Keratinocyte (primary cell): ENCODE measurements around the gene VAMP2. TPM values are rescaled to one million over a fixed set of nuclear protein-coding genes. Genes with fewer than 3 reads are reported as not detected.

Source experiments
- DNase-seq: peaks from one replicate; pipeline ENCODE4 v3.0.0-alpha.2; 2011; ENCODE audit warnings: low read depth, missing footprints, low spot score
- FAIRE-seq: peaks from 2 replicates; lab custom pipeline; 2011; peaks lifted over from hg19 to GRCh38; lab: Jason Lieb, UNC
- H2AFZ ChIP-seq: 2 replicates; pipeline ENCODE4 v1.6.0; 2012; ENCODE audit warnings: low read length, control low read depth, inconsistent platforms; ENCODE audit not compliant: control insufficient read depth
- H3K27ac ChIP-seq: 2 replicates; pipeline ENCODE4 v1.5.1; 2011; ENCODE audit warnings: low read length; ENCODE audit not compliant: control insufficient read depth, insufficient read depth
- H3K27me3 ChIP-seq: 3 replicates; pipeline ENCODE4 v1.6.0; 2011; ENCODE audit warnings: low read length; ENCODE audit not compliant: control insufficient read depth, insufficient read depth; ENCODE audit errors: extremely low read depth
- H3K36me3 ChIP-seq, 2 experiments: 2 replicates in 1 of 2; 3 replicates in 1 of 2; pipeline ENCODE4 v1.5.1; 2011; ENCODE audit warnings: low read length in 2 of 2, mild to moderate bottlenecking in 1 of 2; ENCODE audit not compliant: control insufficient read depth in 2 of 2, insufficient read depth in 2 of 2; ENCODE audit errors: extremely low read depth in 1 of 2
- H3K4me1 ChIP-seq: 3 replicates; pipeline ENCODE4 v1.5.1; 2011; ENCODE audit warnings: low read length; ENCODE audit not compliant: control insufficient read depth, insufficient read depth; ENCODE audit errors: extremely low read depth
- H3K4me2 ChIP-seq: 3 replicates; pipeline ENCODE4 v1.6.0; 2011; ENCODE audit warnings: low read depth, low read length; ENCODE audit not compliant: control insufficient read depth, insufficient read depth; ENCODE audit errors: extremely low read depth
- H3K4me3 ChIP-seq, 3 experiments: fragments of 200-600 bp in 1 of 3; sonication (generic) in 1 of 3; 2 replicates in 2 of 3; 3 replicates in 1 of 3; pipeline ENCODE4 v1.5.1; 2011 to 2016; ENCODE audit warnings: low read length in 3 of 3, mild to moderate bottlenecking in 3 of 3, control low read depth in 2 of 3, inconsistent platforms in 1 of 3, low read depth in 1 of 3, mixed read lengths in 1 of 3, mixed run types in 1 of 3, moderate library complexity in 1 of 3; ENCODE audit not compliant: control insufficient read depth in 2 of 3, insufficient read depth in 2 of 3; ENCODE audit errors: extremely low read depth in 1 of 3
- H3K79me2 ChIP-seq: 2 replicates; pipeline ENCODE4 v1.6.0; 2012; ENCODE audit warnings: low read length; ENCODE audit not compliant: control insufficient read depth, insufficient read depth
- H3K9ac ChIP-seq: 3 replicates; pipeline ENCODE4 v1.6.0; 2011; ENCODE audit warnings: low read length; ENCODE audit not compliant: control insufficient read depth, insufficient read depth; ENCODE audit errors: extremely low read depth
- H3K9me1 ChIP-seq: 3 replicates; pipeline ENCODE4 v1.6.0; 2011; ENCODE audit warnings: low read length; ENCODE audit not compliant: control insufficient read depth, insufficient read depth; ENCODE audit errors: extremely low read depth
- H3K9me3 ChIP-seq: 2 replicates; pipeline ENCODE4 v1.5.1; 2012; ENCODE audit warnings: low read depth, low read length; ENCODE audit not compliant: control insufficient read depth
- H4K20me1 ChIP-seq: 3 replicates; pipeline ENCODE4 v1.6.0; 2011; ENCODE audit warnings: low read length; ENCODE audit not compliant: control insufficient read depth, insufficient read depth; ENCODE audit errors: extremely low read depth
- CTCF ChIP-seq, 3 experiments: IDR thresholded peaks in 1 of 3; conservative IDR thresholded peaks in 1 of 3; optimal IDR thresholded peaks in 1 of 3; 2 replicates in 2 of 3; 3 replicates in 1 of 3; pipeline versions ENCODE3 to v1.5.1; 2011; ENCODE audit warnings: low read length in 3 of 3, mild to moderate bottlenecking in 3 of 3, moderate library complexity in 2 of 3, control low read depth in 1 of 3, inconsistent platforms in 1 of 3; ENCODE audit not compliant: insufficient read depth in 2 of 3; ENCODE audit errors: extremely low read depth in 1 of 3
- EZH2 ChIP-seq: IDR thresholded peaks from one replicate; pipeline ENCODE4 v1.6.1; 2012; ENCODE audit warnings: inconsistent platforms, mild to moderate bottlenecking, low read length, moderate library complexity
- dilution Hi-C: fragments of 300-500 bp; cut with MboI; formaldehyde crosslinking; loops from one replicate; pipeline ENCODE4 v1.7.0; 2020; ENCODE audit warnings: low sequenced_read_pairs; ENCODE audit not compliant: extremely low pct_ligation_motif_present
- polyA plus RNA-seq, 5 experiments: library from polyadenylated mRNA; depleted of rRNA in 3 of 5; stranded (reverse) in 3 of 5; stranded (forward) in 1 of 5; unstranded in 1 of 5; fragments of >200 nt; gene quantifications; 1 replicate in 1 of 5; 2 replicates in 3 of 5; 3 replicates in 1 of 5; pipeline versions ENCODE4 v1.2.1 to v1.2.3, GENCODE V29; 2011 to 2012; ENCODE audit warnings: missing spikeins in 2 of 5, low read depth in 1 of 5, low replicate concordance in 1 of 5

The VAMP2 gene
- polyA plus RNA-seq, 1 donor (not counting 4 experiments of a cell fraction or from before 2014, with no cell fraction given), result 9.8 TPM

GRCh38 chr17:8120520-8121406 is 42.0 kb downstream of the VAMP2 start:
- H3K36me3 ChIP-seq, result no peaks in the 10 kb centered on the region
- DNase-seq (peak; percentile 92), FAIRE-seq (peak; percentile 26)
- peak overlapping the region; percentile 86 for H3K27ac ChIP-seq
- H3K9ac ChIP-seq, result peak overlapping the region; percentile 88
- H3K4me3 ChIP-seq, result peak overlapping the region; percentile 54 to 89 (median 81)
- H3K27me3 ChIP-seq, result peaks cover 26% of the 10 kb centered on the region
- peak overlapping the region; percentile 93 for H2AFZ ChIP-seq
- dilution Hi-C loops, result no loop called here
- no peaks in the 10 kb centered on the region for H3K79me2 ChIP-seq
- H3K4me2 ChIP-seq, result peak overlapping the region; percentile 98
- no peaks in the 10 kb centered on the region for H3K9me3 ChIP-seq
- peaks cover 4% of the 10 kb centered on the region for H4K20me1 ChIP-seq
- TF ChIP-seq EZH2 (no peak), CTCF (optimal IDR thresholded peaks at IDR 0.05 in 1 of 3, IDR thresholded peaks at IDR 0.05 in 1 of 3, conservative IDR thresholded peaks at IDR 0.05 in 1 of 3; ENCODE audit: extremely low read depth in 1 of 3, insufficient read depth in 2 of 3, low read length in 3 of 3) (peak; percentile 32 to 64 (median 55))
- H3K4me1 ChIP-seq, result peaks cover 50% of the 10 kb centered on the region
- peaks cover 3% of the 10 kb centered on the region for H3K9me1 ChIP-seq

- H3K9me3 ChIP-seq, result no peaks in the 10 kb centered on the region
- H3K36me3 ChIP-seq, result no peaks in the 10 kb centered on the region
- H3K9me1 ChIP-seq, result peaks cover 3% of the 10 kb centered on the region
- H3K4me3 ChIP-seq, result peak overlapping the region; percentile 54 to 89 (median 81)
- H4K20me1 ChIP-seq, result peaks cover 4% of the 10 kb centered on the region
- dilution Hi-C loops, result no loop called here
- TF ChIP-seq CTCF (optimal IDR thresholded peaks at IDR 0.05 in 1 of 3, IDR thresholded peaks at IDR 0.05 in 1 of 3, conservative IDR thresholded peaks at IDR 0.05 in 1 of 3; ENCODE audit: extremely low read depth in 1 of 3, insufficient read depth in 2 of 3, low read length in 3 of 3) (peak in 1 of 3 experiments; percentile 7), EZH2 (no peak)
- DNase-seq, result peak; percentile 93
- peak overlapping the region; percentile 93 for H2AFZ ChIP-seq
- peak overlapping the region; percentile 96 for H3K9ac ChIP-seq
- H3K4me2 ChIP-seq, result peak overlapping the region; percentile 98
- peaks cover 22% of the 10 kb centered on the region for H3K27me3 ChIP-seq
- H3K27ac ChIP-seq, result peak overlapping the region; percentile 99
- peak; percentile 51 for FAIRE-seq
- H3K79me2 ChIP-seq, result no peaks in the 10 kb centered on the region
- peaks cover 43% of the 10 kb centered on the region for H3K4me1 ChIP-seq
These were observed 42.9 kb downstream of the VAMP2 start for GRCh38 chr17:8119581-8120519.
